ENCODE data around the gene MAD1L1. TPM values are rescaled to one million over a fixed set of nuclear protein-coding genes. Genes with fewer than 3 reads are reported as not detected.

Gene MAD1L1
- total RNA-seq, 1 experiment from 2014 or later, result 43.8 TPM

- TF ChIP-seq ZNF281 (CRISPR knock-in tag; IDR thresholded peaks at IDR 0.05), result no peak
- TF ChIP-seq GRHL2 (CRISPR knock-in tag; IDR thresholded peaks at IDR 0.05; ENCODE audit: insufficient replicate concordance, severe bottlenecking), result no peak
- TF ChIP-seq ZNF416 (CRISPR knock-in tag; IDR thresholded peaks at IDR 0.05), result no peak
- no peak for TF ChIP-seq E2F1 (CRISPR knock-in tag; IDR thresholded peaks at IDR 0.05)
- TF ChIP-seq MLX (CRISPR knock-in tag; IDR thresholded peaks at IDR 0.05), result no peak
- Mint-ChIP-seq H3K9me3 (no peaks in the 10 kb centered on the region), H3K36me3 (peaks cover 6% of the 10 kb centered on the region; the same call in 1 of the 2 replicates), H3K4me1 (peaks cover 28% of the 10 kb centered on the region), H3K27ac (peak overlapping the region; percentile 68; the same call in 1 of the 2 replicates), H3K27me3 (ENCODE audit: low read depth) (no peaks in the 10 kb centered on the region), H3K4me3 (no peak overlapping the region)
- DNase-seq (ENCODE audit: low spot score) (no peak), ATAC-seq (no peak)
- ChIA-PET CTCF (interaction anchor here (0.7 to 1.4 kb wide), 4 partner anchors 11 to 554 kb away, joined by 3 to 5 read pairs (median 4); partner anchors contain the start of gene TMEM184A), POLR2A (no interaction called here)
Observed at GRCh38 chr7:2109251-2109872, 123.4 kb downstream of the MAD1L1 start.

- CTCF ChIA-PET, result interaction anchor here (0.7 to 1.4 kb wide), 4 partner anchors 10 to 553 kb away, joined by 3 to 5 read pairs (median 4); partner anchors contain the start of gene TMEM184A
- TF ChIP-seq RORB (CRISPR knock-in tag; IDR thresholded peaks at IDR 0.05) (no peak), NFATC4 (CRISPR knock-in tag; IDR thresholded peaks at IDR 0.05) (no peak), ZBTB21 (CRISPR knock-in tag; IDR thresholded peaks at IDR 0.05; ENCODE audit: borderline replicate concordance) (no peak), TEAD1 (CRISPR knock-in tag; IDR thresholded peaks at IDR 0.05) (no peak), ESRRA (CRISPR knock-in tag; IDR thresholded peaks at IDR 0.05; ENCODE audit: borderline replicate concordance) (no peak), ZNF671 (CRISPR knock-in tag; IDR thresholded peaks at IDR 0.05) (no peak), E2F5 (CRISPR knock-in tag; IDR thresholded peaks at IDR 0.05) (no peak), HMGXB4 (CRISPR knock-in tag; IDR thresholded peaks at IDR 0.05) (no peak), RELA (CRISPR knock-in tag; IDR thresholded peaks at IDR 0.05; ENCODE audit: borderline replicate concordance) (no peak), ZNF263 (CRISPR knock-in tag; IDR thresholded peaks at IDR 0.05; ENCODE audit: low read depth) (no peak), ZNF281 (CRISPR knock-in tag; IDR thresholded peaks at IDR 0.05) (no peak), CTCF (IDR thresholded peaks at IDR 0.05) (no peak), IRF1 (CRISPR knock-in tag; IDR thresholded peaks at IDR 0.05) (no peak), CBFB (CRISPR knock-in tag; IDR thresholded peaks at IDR 0.05; ENCODE audit: low read depth) (no peak)
Observed at GRCh38 chr7:2108501-2109250, 124.1 kb downstream of the MAD1L1 start.

More at GRCh38 chr7:2108501-2109250, 124.1 kb downstream of the MAD1L1 start:
- Mint-ChIP-seq H3K36me3 (peaks cover 2% of the 10 kb centered on the region; the same call in 1 of the 2 replicates), H3K27ac (peak overlapping the region; percentile 68; the same call in 1 of the 2 replicates), H3K4me3 (no peak overlapping the region), H3K4me1 (peaks cover 34% of the 10 kb centered on the region), H3K9me3 (no peaks in the 10 kb centered on the region), H3K27me3 (ENCODE audit: low read depth) (no peaks in the 10 kb centered on the region)
- POLR2A ChIA-PET, result no interaction called here
- no peak for DNase-seq (ENCODE audit: low spot score)
- ATAC-seq, result no peak
